Esophagus squamous epithelium (tissue), 4 donors: ENCODE data around the gene MEAK7.

Source experiments
- POLR2A ChIP-seq, 4 donors: fragments of 450-650 bp; IDR thresholded peaks; one replicate each; pipeline ENCODE4 v1.6.1; 2017; ENCODE audit warnings: antibody characterized with exemption in 4 of 4, mild to moderate bottlenecking in 4 of 4, moderate library complexity in 3 of 4
- TF ChIP-seq, protein P1 (sequence below), 6 experiments: fragments of 450-650 bp in 4 of 6; fragments of 200-600 bp in 2 of 6; sonication (generic) in 2 of 6; IDR thresholded peaks; one replicate each; pipeline ENCODE4 v1.5.1; 2016 to 2019; ENCODE audit warnings: antibody characterized with exemption in 6 of 6, mild to moderate bottlenecking in 4 of 6, moderate library complexity in 4 of 6

DNA sequence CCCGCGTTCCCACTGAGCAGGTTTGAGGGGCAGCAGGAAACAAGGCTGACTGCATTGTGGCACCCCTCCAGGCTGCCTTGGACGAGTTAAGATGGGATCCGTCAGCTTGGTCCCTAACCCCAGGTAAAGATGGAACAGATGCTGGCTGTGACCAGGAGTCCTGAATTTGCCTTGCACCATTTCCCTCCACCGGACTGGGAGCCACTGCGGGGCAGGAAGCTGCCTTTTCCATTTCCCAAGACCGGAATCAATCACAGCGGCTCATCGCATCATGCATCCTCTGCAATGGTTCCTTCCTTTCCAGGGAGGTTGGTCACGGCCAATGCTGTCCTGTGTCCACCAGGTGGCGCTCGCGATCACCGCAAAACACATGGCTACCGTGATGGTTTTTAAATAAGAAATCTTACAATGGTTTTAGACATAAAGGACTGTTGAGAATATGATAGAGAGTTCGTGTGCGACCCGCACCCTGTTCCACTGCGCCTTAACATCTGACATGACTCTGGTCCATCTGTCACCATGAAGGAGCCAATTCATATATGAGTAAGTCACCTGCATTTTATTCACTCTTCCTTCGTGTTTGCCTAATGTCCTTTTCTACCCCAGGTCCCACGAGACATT is 6.8 kb upstream of the MEAK7 start:
- TF ChIP-seq, protein P1, sequence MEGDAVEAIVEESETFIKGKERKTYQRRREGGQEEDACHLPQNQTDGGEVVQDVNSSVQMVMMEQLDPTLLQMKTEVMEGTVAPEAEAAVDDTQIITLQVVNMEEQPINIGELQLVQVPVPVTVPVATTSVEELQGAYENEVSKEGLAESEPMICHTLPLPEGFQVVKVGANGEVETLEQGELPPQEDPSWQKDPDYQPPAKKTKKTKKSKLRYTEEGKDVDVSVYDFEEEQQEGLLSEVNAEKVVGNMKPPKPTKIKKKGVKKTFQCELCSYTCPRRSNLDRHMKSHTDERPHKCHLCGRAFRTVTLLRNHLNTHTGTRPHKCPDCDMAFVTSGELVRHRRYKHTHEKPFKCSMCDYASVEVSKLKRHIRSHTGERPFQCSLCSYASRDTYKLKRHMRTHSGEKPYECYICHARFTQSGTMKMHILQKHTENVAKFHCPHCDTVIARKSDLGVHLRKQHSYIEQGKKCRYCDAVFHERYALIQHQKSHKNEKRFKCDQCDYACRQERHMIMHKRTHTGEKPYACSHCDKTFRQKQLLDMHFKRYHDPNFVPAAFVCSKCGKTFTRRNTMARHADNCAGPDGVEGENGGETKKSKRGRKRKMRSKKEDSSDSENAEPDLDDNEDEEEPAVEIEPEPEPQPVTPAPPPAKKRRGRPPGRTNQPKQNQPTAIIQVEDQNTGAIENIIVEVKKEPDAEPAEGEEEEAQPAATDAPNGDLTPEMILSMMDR (IDR thresholded peaks at IDR 0.05) = peak; percentile 92 to 99 (median 96)
- TF ChIP-seq POLR2A (IDR thresholded peaks at IDR 0.05) = no peak
